Cardiac muscle cell (in vitro differentiated cells and primary cell): Measurements from ENCODE around the gene DRAXIN. TPM values are rescaled to one million over a fixed set of nuclear protein-coding genes. Genes with fewer than 3 reads are reported as not detected.
A peak's percentile ranks its signal among the peaks of the same experiment; 100 is the strongest.

Experiments used
- DNase-seq, 2 donors: peaks; one replicate each; pipeline versions ENCODE4 v3.0.0 to v3.0.0-alpha.2; 2010 to 2017; ENCODE audit warnings: low read depth in 1 of 2, low spot score in 1 of 2
- H3K27ac ChIP-seq: fragments of 200-600 bp; sonication (generic); 2 replicates; pipeline ENCODE4 v1.5.1; 2016
- H3K27me3 ChIP-seq: fragments of 200-600 bp; sonication (generic); 2 replicates; pipeline ENCODE4 v1.6.0; 2016; ENCODE audit warnings: control low read depth
- H3K36me3 ChIP-seq: fragments of 200-600 bp; sonication (generic); 2 replicates; pipeline ENCODE4 v1.5.1; 2016; ENCODE audit warnings: control low read depth
- H3K4me1 ChIP-seq: fragments of 200-600 bp; sonication (generic); 2 replicates; pipeline ENCODE4 v1.8.1; 2017; ENCODE audit warnings: low read depth, mild to moderate bottlenecking, mixed run types
- H3K4me3 ChIP-seq: fragments of 200-600 bp; sonication (generic); 2 replicates; pipeline ENCODE4 v1.5.1; 2016; ENCODE audit warnings: mild to moderate bottlenecking
- H3K9me3 ChIP-seq: fragments of 200-600 bp; sonication (generic); 2 replicates; pipeline ENCODE4 v1.5.1; 2017; ENCODE audit warnings: low read depth, mild to moderate bottlenecking, control low read depth
- CTCF ChIP-seq: IDR thresholded peaks from 2 replicates; pipeline ENCODE4 v1.5.1; 2012; ENCODE audit warnings: low read depth, mild to moderate bottlenecking, low read length
- polyA plus RNA-seq: library from polyadenylated mRNA; unstranded; fragments of >200 nt; fragmentation: Nextera tagmentation; extraction: Ambion mirVana; gene quantifications from 2 replicates; pipeline ENCODE4 v1.2.1, GENCODE V29; 2016
- total RNA-seq: library from RNA; depleted of rRNA; stranded (reverse); fragments of >200 nt; gene quantifications from 2 replicates; pipeline ENCODE4 v1.2.3, GENCODE V29; 2016

DRAXIN gene
- total and polyA plus RNA-seq, 2 experiments from 2014 or later: 0.36 TPM; not detected in 1

- Histone ChIP-seq H3K27ac (no peak overlapping the region), H3K27me3 (no peaks in the 10 kb centered on the region), H3K4me1 (peaks cover 10% of the 10 kb centered on the region), H3K9me3 (no peaks in the 10 kb centered on the region), H3K4me3 (no peak overlapping the region), H3K36me3 (no peaks in the 10 kb centered on the region)
- DNase-seq: no peak
- TF ChIP-seq CTCF: no peak
Measured at GRCh38 chr1:11741482-11741881, 50.0 kb downstream of the DRAXIN start.

- Histone ChIP-seq H3K36me3 (no peaks in the 10 kb centered on the region), H3K4me1 (peaks cover 13% of the 10 kb centered on the region), H3K27me3 (no peaks in the 10 kb centered on the region), H3K27ac (no peak overlapping the region), H3K4me3 (no peak overlapping the region), H3K9me3 (no peaks in the 10 kb centered on the region)
- no peak for TF ChIP-seq CTCF
- peak in 1 of 2 donors; percentile 33 for DNase-seq
Measured at GRCh38 chr1:11741919-11742558, 50.5 kb downstream of the DRAXIN start.

GRCh38 chr1:11744287-11744686, 52.8 kb downstream of the DRAXIN start:
- Histone ChIP-seq H3K4me1 (peaks cover 9% of the 10 kb centered on the region), H3K36me3 (no peaks in the 10 kb centered on the region), H3K27me3 (no peaks in the 10 kb centered on the region), H3K4me3 (no peak overlapping the region), H3K27ac (no peak overlapping the region), H3K9me3 (no peaks in the 10 kb centered on the region)
- TF ChIP-seq CTCF: no peak
- DNase-seq: no peak

GRCh38 chr1:11746092-11746491, 54.6 kb downstream of the DRAXIN start:
- Histone ChIP-seq H3K4me1 (peaks cover 9% of the 10 kb centered on the region), H3K27ac (peak overlapping the region; percentile 58), H3K4me3 (no peak overlapping the region), H3K9me3 (no peaks in the 10 kb centered on the region), H3K27me3 (no peaks in the 10 kb centered on the region), H3K36me3 (peaks cover 3% of the 10 kb centered on the region)
- no peak for TF ChIP-seq CTCF
- DNase-seq: no peak

GRCh38 chr1:11746795-11747487, 55.4 kb downstream of the DRAXIN start:
- no peaks in the 10 kb centered on the region for H3K27me3 ChIP-seq
- peak overlapping the region; percentile 67 for H3K27ac ChIP-seq
- H3K36me3 ChIP-seq: peaks cover 3% of the 10 kb centered on the region
- H3K4me1 ChIP-seq: peaks cover 9% of the 10 kb centered on the region
- no peaks in the 10 kb centered on the region for H3K9me3 ChIP-seq
- no peak overlapping the region for H3K4me3 ChIP-seq
- no peak for DNase-seq
- TF ChIP-seq CTCF: no peak
